ENCODE results near the gene PAM. TPM values are rescaled to one million over a fixed set of nuclear protein-coding genes. Genes with fewer than 3 reads are reported as not detected.

PAM gene
- total RNA-seq, 1 experiment from 2014 or later: 142 TPM

- intact Hi-C loops (cut with micrococcal nuclease; ENCODE audit: unreplicated experiment): no loop called here
- no peak overlapping the region for H3K27ac Mint-ChIP-seq (ENCODE audit: unreplicated experiment)
- peaks cover 10% of the 10 kb centered on the region for H3K4me1 Mint-ChIP-seq (ENCODE audit: low read depth, unreplicated experiment)
- H3K36me3 Mint-ChIP-seq (ENCODE audit: insufficient read depth, unreplicated experiment): no peaks in the 10 kb centered on the region
- no peak overlapping the region for H3K4me3 Mint-ChIP-seq (ENCODE audit: low read depth, unreplicated experiment)
- BruUV-seq (replicated peaks): no TSS peak
- no peaks in the 10 kb centered on the region for H3K27me3 Mint-ChIP-seq (ENCODE audit: unreplicated experiment)
- no peaks in the 10 kb centered on the region for H3K9me3 Mint-ChIP-seq (ENCODE audit: low read depth, unreplicated experiment)
- DNase-seq: no peak
- CTCF ChIA-PET: no interaction called here
- TF ChIP-seq, protein P1, sequence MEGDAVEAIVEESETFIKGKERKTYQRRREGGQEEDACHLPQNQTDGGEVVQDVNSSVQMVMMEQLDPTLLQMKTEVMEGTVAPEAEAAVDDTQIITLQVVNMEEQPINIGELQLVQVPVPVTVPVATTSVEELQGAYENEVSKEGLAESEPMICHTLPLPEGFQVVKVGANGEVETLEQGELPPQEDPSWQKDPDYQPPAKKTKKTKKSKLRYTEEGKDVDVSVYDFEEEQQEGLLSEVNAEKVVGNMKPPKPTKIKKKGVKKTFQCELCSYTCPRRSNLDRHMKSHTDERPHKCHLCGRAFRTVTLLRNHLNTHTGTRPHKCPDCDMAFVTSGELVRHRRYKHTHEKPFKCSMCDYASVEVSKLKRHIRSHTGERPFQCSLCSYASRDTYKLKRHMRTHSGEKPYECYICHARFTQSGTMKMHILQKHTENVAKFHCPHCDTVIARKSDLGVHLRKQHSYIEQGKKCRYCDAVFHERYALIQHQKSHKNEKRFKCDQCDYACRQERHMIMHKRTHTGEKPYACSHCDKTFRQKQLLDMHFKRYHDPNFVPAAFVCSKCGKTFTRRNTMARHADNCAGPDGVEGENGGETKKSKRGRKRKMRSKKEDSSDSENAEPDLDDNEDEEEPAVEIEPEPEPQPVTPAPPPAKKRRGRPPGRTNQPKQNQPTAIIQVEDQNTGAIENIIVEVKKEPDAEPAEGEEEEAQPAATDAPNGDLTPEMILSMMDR (IDR thresholded peaks at IDR 0.05; ENCODE audit: unreplicated experiment): no peak
Observed at GRCh38 chr5:102818345-102818744, 63.2 kb downstream of the PAM start.

DNA sequence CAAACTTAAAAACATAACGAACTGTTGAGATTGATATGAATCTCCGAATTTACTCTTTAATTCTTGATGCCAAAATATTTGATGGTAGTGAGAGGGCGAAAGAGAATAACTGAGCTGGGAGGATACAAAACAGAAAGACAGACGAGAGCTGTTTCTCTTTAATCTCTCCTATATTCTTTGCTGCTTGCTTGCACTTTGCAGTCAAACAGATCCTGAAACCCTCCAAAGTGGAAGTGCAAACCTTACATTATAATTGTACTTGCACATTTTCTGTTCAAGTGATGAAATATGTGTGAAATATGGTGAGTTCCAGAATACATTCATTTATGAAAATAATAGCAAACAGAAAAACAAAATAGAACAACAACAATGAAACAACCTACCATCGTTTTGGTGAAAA lies 63.8 kb downstream of the PAM start:
- Mint-ChIP-seq H3K27me3 (ENCODE audit: unreplicated experiment) (no peaks in the 10 kb centered on the region), H3K27ac (ENCODE audit: unreplicated experiment) (no peak overlapping the region), H3K36me3 (ENCODE audit: insufficient read depth, unreplicated experiment) (no peaks in the 10 kb centered on the region), H3K4me3 (ENCODE audit: low read depth, unreplicated experiment) (no peak overlapping the region), H3K9me3 (ENCODE audit: low read depth, unreplicated experiment) (no peaks in the 10 kb centered on the region), H3K4me1 (ENCODE audit: low read depth, unreplicated experiment) (peaks cover 10% of the 10 kb centered on the region)
- CTCF ChIA-PET: no interaction called here
- TF ChIP-seq, protein P1 (IDR thresholded peaks at IDR 0.05; ENCODE audit: unreplicated experiment): no peak
- intact Hi-C loops (cut with micrococcal nuclease; ENCODE audit: unreplicated experiment): no loop called here
- no peak for DNase-seq
- no TSS peak for BruUV-seq (replicated peaks)

- Mint-ChIP-seq H3K36me3 (ENCODE audit: insufficient read depth, unreplicated experiment) (no peaks in the 10 kb centered on the region), H3K27me3 (ENCODE audit: unreplicated experiment) (no peaks in the 10 kb centered on the region), H3K4me3 (ENCODE audit: low read depth, unreplicated experiment) (no peak overlapping the region), H3K4me1 (ENCODE audit: low read depth, unreplicated experiment) (peaks cover 10% of the 10 kb centered on the region), H3K27ac (ENCODE audit: unreplicated experiment) (no peak overlapping the region), H3K9me3 (ENCODE audit: low read depth, unreplicated experiment) (no peaks in the 10 kb centered on the region)
- intact Hi-C loops (cut with micrococcal nuclease; ENCODE audit: unreplicated experiment): no loop called here
- BruUV-seq (replicated peaks): no TSS peak
- TF ChIP-seq, protein P1 (IDR thresholded peaks at IDR 0.05; ENCODE audit: unreplicated experiment): no peak
- CTCF ChIA-PET: no interaction called here
- no peak for DNase-seq
Observed at GRCh38 chr5:102819634-102820033, 64.5 kb downstream of the PAM start.

GRCh38 chr5:102823441-102823874 lies 68.4 kb downstream of the PAM start:
- H3K9me3 Mint-ChIP-seq (ENCODE audit: low read depth, unreplicated experiment): no peaks in the 10 kb centered on the region
- DNase-seq: no peak
- no peaks in the 10 kb centered on the region for H3K36me3 Mint-ChIP-seq (ENCODE audit: insufficient read depth, unreplicated experiment)
- H3K4me3 Mint-ChIP-seq (ENCODE audit: low read depth, unreplicated experiment): no peak overlapping the region
- no peak overlapping the region for H3K27ac Mint-ChIP-seq (ENCODE audit: unreplicated experiment)
- intact Hi-C loops (cut with micrococcal nuclease; ENCODE audit: unreplicated experiment): no loop called here
- TF ChIP-seq, protein P1 (IDR thresholded peaks at IDR 0.05; ENCODE audit: unreplicated experiment): no peak
- CTCF ChIA-PET: interaction anchor here (0.5 kb wide), 1 partner anchor 16 kb away, joined by 8 read pairs; no protein-coding TSS in a partner anchor
- H3K27me3 Mint-ChIP-seq (ENCODE audit: unreplicated experiment): no peaks in the 10 kb centered on the region
- BruUV-seq (replicated peaks): no TSS peak
- H3K4me1 Mint-ChIP-seq (ENCODE audit: low read depth, unreplicated experiment): no peaks in the 10 kb centered on the region
